ENCODE results near the gene GRN.

Gene GRN

GRCh38 chr17:44331249-44331760 lies 13.8 kb upstream of the GRN start:
- peaks cover 15% of the 10 kb centered on the region for H3K4me1 ChIP-seq (ENCODE audit: insufficient read depth, low read length)
- DNase-seq (peak; percentile 71), ATAC-seq (ENCODE audit: insufficient read depth, low read depth) (peak; percentile 40; the same call in 2 of the 3 replicates)
- no peaks in the 10 kb centered on the region for H3K36me3 ChIP-seq (ENCODE audit: insufficient read depth, low read length)
- H3K9me3 ChIP-seq (ENCODE audit: insufficient read depth, low read length, severe bottlenecking) = no peaks in the 10 kb centered on the region
- H3K4me3 ChIP-seq (ENCODE audit: low read depth in 1 of 2, low read length in 2 of 2) = 0 out of 4 replicates have a peak overlapping the region, but pooled peaks of 1 of the 2 experiments have one; percentile 14
- H2AFZ ChIP-seq (ENCODE audit: low read depth, low read length) = peak overlapping the region; percentile 70
- H3K4me2 ChIP-seq (ENCODE audit: insufficient read depth, low read length) = peak overlapping the region; percentile 49
- no peak overlapping the region for H3K27ac ChIP-seq (ENCODE audit: low read length)
- TF ChIP-seq CTCF (IDR thresholded peaks at IDR 0.05; ENCODE audit: borderline replicate concordance, extremely low read depth, low read length, poor library complexity, severe bottlenecking) = peak; percentile 90
- TF ChIP-seq EZH2 (IDR thresholded peaks at IDR 0.05; ENCODE audit: borderline replicate concordance, low read depth, low read length, severe bottlenecking) = no peak
- H3K9ac ChIP-seq (ENCODE audit: low read depth, low read length) = no peak overlapping the region
- H4K20me1 ChIP-seq (ENCODE audit: insufficient read depth, low read length) = no peaks in the 10 kb centered on the region
- no peaks in the 10 kb centered on the region for H3K27me3 ChIP-seq (ENCODE audit: insufficient read depth, low read length, poor library complexity)
- H3K79me2 ChIP-seq (ENCODE audit: insufficient read depth, low read length) = no peaks in the 10 kb centered on the region

DNA sequence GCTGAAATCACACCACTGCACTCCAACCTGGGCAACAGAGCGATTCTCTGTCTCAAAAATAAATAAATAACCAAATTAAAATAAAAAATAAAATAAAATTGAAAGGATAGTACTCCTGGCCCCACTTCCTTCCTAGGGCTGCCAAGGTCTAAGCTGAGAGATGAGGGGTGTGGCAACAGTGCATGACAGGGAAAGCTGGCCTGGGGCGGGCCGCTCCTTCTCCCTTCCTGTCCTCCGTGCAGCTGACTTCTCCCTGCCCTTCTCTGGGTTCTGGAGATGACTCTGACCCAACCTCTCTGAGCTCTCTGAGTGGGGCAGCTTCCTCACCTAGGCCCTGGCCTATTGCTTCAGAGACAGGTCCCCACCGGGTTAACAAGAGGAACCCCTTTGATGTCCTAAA lies 11.7 kb upstream of the GRN start:
- H3K4me2 ChIP-seq (ENCODE audit: insufficient read depth, low read length) = no peak overlapping the region
- TF ChIP-seq EZH2 (IDR thresholded peaks at IDR 0.05; ENCODE audit: borderline replicate concordance, low read depth, low read length, severe bottlenecking) (no peak), CTCF (IDR thresholded peaks at IDR 0.05; ENCODE audit: borderline replicate concordance, extremely low read depth, low read length, poor library complexity, severe bottlenecking) (no peak)

DNA sequence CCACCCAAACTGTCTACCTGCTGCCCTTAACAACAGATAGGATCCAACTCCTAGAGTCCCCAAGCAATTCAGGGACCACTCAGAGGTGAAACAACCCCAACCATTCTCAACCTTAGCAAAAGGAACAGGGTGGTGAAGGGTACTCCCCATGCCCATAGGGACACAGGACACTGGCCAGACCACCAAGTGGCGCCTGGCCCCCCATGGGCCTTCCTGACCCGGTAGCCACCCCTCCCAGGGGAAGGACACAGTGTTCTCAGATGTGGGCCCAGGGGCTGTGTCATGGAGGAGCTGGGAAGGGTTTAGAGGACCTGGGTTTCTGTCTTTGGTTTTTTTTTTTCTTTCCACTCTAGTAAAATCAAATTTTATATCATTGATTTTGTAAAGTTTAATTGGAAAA lies 10.8 kb upstream of the GRN start:
- no peaks in the 10 kb centered on the region for H3K27me3 ChIP-seq (ENCODE audit: insufficient read depth, low read length, poor library complexity)
- no peaks in the 10 kb centered on the region for H4K20me1 ChIP-seq (ENCODE audit: insufficient read depth, low read length)
- H3K79me2 ChIP-seq (ENCODE audit: insufficient read depth, low read length) = no peaks in the 10 kb centered on the region
- H3K4me3 ChIP-seq (ENCODE audit: low read depth in 1 of 2, low read length in 2 of 2) = no peak overlapping the region
- no peak overlapping the region for H3K27ac ChIP-seq (ENCODE audit: low read length)
- ATAC-seq (ENCODE audit: insufficient read depth, low read depth) = no peak
- no peak for DNase-seq
- peaks cover 5% of the 10 kb centered on the region for H3K4me1 ChIP-seq (ENCODE audit: insufficient read depth, low read length)
- no peak overlapping the region; the same call in 1 of the 2 replicates for H2AFZ ChIP-seq (ENCODE audit: low read depth, low read length)
- no peak for TF ChIP-seq EZH2 (IDR thresholded peaks at IDR 0.05; ENCODE audit: borderline replicate concordance, low read depth, low read length, severe bottlenecking)
- TF ChIP-seq CTCF (IDR thresholded peaks at IDR 0.05; ENCODE audit: borderline replicate concordance, extremely low read depth, low read length, poor library complexity, severe bottlenecking) = no peak
- H3K9me3 ChIP-seq (ENCODE audit: insufficient read depth, low read length, severe bottlenecking) = no peaks in the 10 kb centered on the region
- no peaks in the 10 kb centered on the region for H3K36me3 ChIP-seq (ENCODE audit: insufficient read depth, low read length)
- no peak overlapping the region for H3K4me2 ChIP-seq (ENCODE audit: insufficient read depth, low read length)
- H3K9ac ChIP-seq (ENCODE audit: low read depth, low read length) = no peak overlapping the region

More for the DNA sequence above, 11.7 kb upstream of the GRN start:
- Histone ChIP-seq H4K20me1 (ENCODE audit: insufficient read depth, low read length) (no peaks in the 10 kb centered on the region), H3K36me3 (ENCODE audit: insufficient read depth, low read length) (no peaks in the 10 kb centered on the region), H2AFZ (ENCODE audit: low read depth, low read length) (no peak overlapping the region), H3K79me2 (ENCODE audit: insufficient read depth, low read length) (no peaks in the 10 kb centered on the region), H3K27ac (ENCODE audit: low read length) (no peak overlapping the region), H3K4me1 (ENCODE audit: insufficient read depth, low read length) (peaks cover 5% of the 10 kb centered on the region), H3K27me3 (ENCODE audit: insufficient read depth, low read length, poor library complexity) (no peaks in the 10 kb centered on the region), H3K4me3 (ENCODE audit: low read depth in 1 of 2, low read length in 2 of 2) (no peak overlapping the region), H3K9ac (ENCODE audit: low read depth, low read length) (no peak overlapping the region), H3K9me3 (ENCODE audit: insufficient read depth, low read length, severe bottlenecking) (no peaks in the 10 kb centered on the region)
- DNase-seq = no peak
- no peak for ATAC-seq (ENCODE audit: insufficient read depth, low read depth)
